Prostate gland (tissue), 2 donors: Measurements from ENCODE around the gene CIPC. TPM values are rescaled to one million over a fixed set of nuclear protein-coding genes. Genes with fewer than 3 reads are reported as not detected.

Experiments used
- DNase-seq: peaks from one replicate; pipeline ENCODE4 v3.0.0-alpha.2; 2019; ENCODE audit warnings: low spot score
- H3K27ac ChIP-seq, 2 donors: fragments of 200-600 bp; sonication (generic); 2 replicates each; pipeline ENCODE4 v1.5.1; 2017 to 2019
- H3K27me3 ChIP-seq: fragments of 200-600 bp; sonication (generic); replicated peaks from 2 replicates; pipeline ENCODE4 v1.5.1; 2019; ENCODE audit not compliant: insufficient read depth
- H3K36me3 ChIP-seq, 2 donors: fragments of 200-600 bp; sonication (generic); 1 replicate in 1 of 2; 2 replicates in 1 of 2; pipeline versions ENCODE4 v1.5.1 to v1.8.1; 2017 to 2019
- H3K4me1 ChIP-seq: fragments of 200-600 bp; sonication (generic); replicated peaks from 2 replicates; pipeline ENCODE4 v1.5.1; 2019
- H3K4me3 ChIP-seq, 2 donors: fragments of 200-600 bp; sonication (generic); 2 replicates each; pipeline ENCODE4 v1.5.1; 2017 to 2019
- H3K9me3 ChIP-seq: fragments of 200-600 bp; sonication (generic); 2 replicates; pipeline ENCODE4 v1.5.1; 2017
- POLR2A ChIP-seq: fragments of 450-650 bp; IDR thresholded peaks from one replicate; pipeline ENCODE4 v1.6.1; 2016; ENCODE audit warnings: antibody characterized with exemption, mild to moderate bottlenecking
- POLR2AphosphoS5 ChIP-seq: sonication (generic); formaldehyde crosslinking; IDR thresholded peaks from one replicate; pipeline ENCODE4 v1.6.1; 2017; ENCODE audit warnings: antibody characterized with exemption
- WGBS: methylation state at CpG from one replicate; pipeline ENCODE4 v1.1.5; 2018; 5-methylcytosine and 5-hydroxymethylcytosine counted together
- intact Hi-C: fragments of 100-400 bp; cut with DNase I; formaldehyde crosslinking; loops from one replicate; pipeline ENCODE4 v1.14.2; 2022
- total RNA-seq, 2 donors: library from RNA; depleted of rRNA; stranded (reverse); fragments of >200 nt; gene quantifications; one replicate each; pipeline ENCODE4 v1.1.0, GENCODE V29; 2016
- TF ChIP-seq, protein P1 (sequence below), 4 experiments: fragments of 200-600 bp in 2 of 4; fragments of 450-650 bp in 2 of 4; sonication (generic) in 2 of 4; IDR thresholded peaks; 1 replicate in 3 of 4; 2 replicates in 1 of 4; pipeline ENCODE4 v1.5.1; 2016 to 2019; ENCODE audit warnings: antibody characterized with exemption in 4 of 4, mild to moderate bottlenecking in 2 of 4, moderate library complexity in 2 of 4

CIPC gene
- total RNA-seq, 2 donors from 2014 or later = 45.1 to 63.3 TPM

DNA sequence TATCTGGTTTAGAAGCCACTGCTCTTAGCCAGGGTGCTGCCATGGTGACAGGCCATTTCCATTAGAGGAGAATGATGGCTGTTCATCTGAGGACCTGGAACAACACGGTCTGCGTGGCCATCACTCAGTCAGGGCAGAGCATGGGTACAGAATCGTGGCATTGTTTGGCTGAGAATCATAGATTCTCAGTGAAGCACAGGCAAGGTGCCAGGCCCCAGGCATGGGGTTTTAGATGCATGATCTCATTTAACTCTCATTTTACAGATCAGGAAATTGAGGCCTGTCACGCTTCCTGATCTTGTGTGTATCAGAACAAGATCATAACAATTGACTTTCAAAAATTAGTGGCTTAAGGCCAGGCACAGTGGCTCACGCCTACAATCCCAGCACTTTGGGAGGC lies 42.8 kb upstream of the CIPC start:
- WGBS = 86% methylated on average over 5 of the region's 5 CpGs
- no peaks in the 10 kb centered on the region for H3K36me3 ChIP-seq
- H3K9me3 ChIP-seq = no peaks in the 10 kb centered on the region
- intact Hi-C loops = no loop called here
- DNase-seq = no peak
- peaks cover 4% of the 10 kb centered on the region for H3K4me1 ChIP-seq
- no peak overlapping the region for H3K4me3 ChIP-seq
- TF ChIP-seq POLR2A = no peak
- no peak for TF ChIP-seq POLR2AphosphoS5
- TF ChIP-seq, protein P1, sequence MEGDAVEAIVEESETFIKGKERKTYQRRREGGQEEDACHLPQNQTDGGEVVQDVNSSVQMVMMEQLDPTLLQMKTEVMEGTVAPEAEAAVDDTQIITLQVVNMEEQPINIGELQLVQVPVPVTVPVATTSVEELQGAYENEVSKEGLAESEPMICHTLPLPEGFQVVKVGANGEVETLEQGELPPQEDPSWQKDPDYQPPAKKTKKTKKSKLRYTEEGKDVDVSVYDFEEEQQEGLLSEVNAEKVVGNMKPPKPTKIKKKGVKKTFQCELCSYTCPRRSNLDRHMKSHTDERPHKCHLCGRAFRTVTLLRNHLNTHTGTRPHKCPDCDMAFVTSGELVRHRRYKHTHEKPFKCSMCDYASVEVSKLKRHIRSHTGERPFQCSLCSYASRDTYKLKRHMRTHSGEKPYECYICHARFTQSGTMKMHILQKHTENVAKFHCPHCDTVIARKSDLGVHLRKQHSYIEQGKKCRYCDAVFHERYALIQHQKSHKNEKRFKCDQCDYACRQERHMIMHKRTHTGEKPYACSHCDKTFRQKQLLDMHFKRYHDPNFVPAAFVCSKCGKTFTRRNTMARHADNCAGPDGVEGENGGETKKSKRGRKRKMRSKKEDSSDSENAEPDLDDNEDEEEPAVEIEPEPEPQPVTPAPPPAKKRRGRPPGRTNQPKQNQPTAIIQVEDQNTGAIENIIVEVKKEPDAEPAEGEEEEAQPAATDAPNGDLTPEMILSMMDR (IDR thresholded peaks at IDR 0.05) = no peak
- H3K27ac ChIP-seq = no peak overlapping the region
- no peaks in the 10 kb centered on the region for H3K27me3 ChIP-seq

DNA sequence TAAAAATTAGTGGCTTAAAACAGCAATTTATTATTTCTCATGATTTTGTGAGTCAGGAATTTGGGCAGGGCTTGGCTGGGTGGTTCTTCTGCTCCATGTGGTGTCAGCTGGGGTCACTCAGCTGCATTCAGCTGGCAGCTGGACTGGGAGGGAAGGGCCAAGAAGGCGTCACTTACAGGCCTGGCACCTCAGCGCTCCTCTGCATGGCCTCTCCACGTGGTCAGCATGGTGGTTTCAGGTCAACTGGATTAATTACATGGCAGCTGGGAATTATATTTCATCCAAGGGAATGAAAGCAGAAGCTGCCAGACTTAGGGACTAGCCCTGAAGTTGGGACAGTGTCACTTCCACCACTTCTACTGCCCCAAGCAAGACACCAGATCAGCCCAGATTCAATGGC lies 42.1 kb upstream of the CIPC start:
- Histone ChIP-seq H3K4me3 (no peak overlapping the region), H3K27ac (no peak overlapping the region), H3K4me1 (peaks cover 4% of the 10 kb centered on the region), H3K36me3 (no peaks in the 10 kb centered on the region), H3K9me3 (no peaks in the 10 kb centered on the region), H3K27me3 (no peaks in the 10 kb centered on the region)
- intact Hi-C loops = no loop called here
- TF ChIP-seq POLR2AphosphoS5 (no peak), POLR2A (no peak)
- no peak for DNase-seq
- WGBS = 83% methylated on average over 3 of the region's 3 CpGs

DNA sequence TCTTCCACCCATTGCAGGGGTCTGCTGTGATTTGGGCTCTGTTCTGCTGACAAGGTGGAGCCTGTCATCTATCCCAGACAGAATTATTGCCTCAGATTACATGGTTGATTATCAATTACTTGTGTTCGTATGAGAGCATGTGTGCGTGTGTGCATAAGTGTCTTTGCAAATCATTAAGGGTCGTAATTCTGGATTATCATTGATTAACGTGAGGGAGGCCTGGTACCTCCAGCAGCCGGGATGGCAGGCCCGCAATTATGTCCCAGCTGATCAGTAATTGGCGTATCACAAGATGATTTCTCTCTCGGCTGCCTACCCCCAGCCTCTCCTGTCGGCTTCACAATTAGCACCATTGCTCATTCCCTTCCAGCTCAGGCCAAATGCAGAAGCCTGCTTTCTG lies 39.9 kb upstream of the CIPC start:
- no peaks in the 10 kb centered on the region for H3K36me3 ChIP-seq
- peaks cover under 1% of the 10 kb centered on the region for H3K4me1 ChIP-seq
- H3K4me3 ChIP-seq = no peak overlapping the region
- H3K27ac ChIP-seq = no peak overlapping the region
- H3K9me3 ChIP-seq = no peaks in the 10 kb centered on the region
- WGBS = 93% methylated on average over 9 of the region's 9 CpGs
- TF ChIP-seq POLR2A (no peak), POLR2AphosphoS5 (no peak)
- TF ChIP-seq, protein P1 (IDR thresholded peaks at IDR 0.05) = no peak
- H3K27me3 ChIP-seq = no peaks in the 10 kb centered on the region
- DNase-seq = no peak
- intact Hi-C loops = no loop called here

DNA sequence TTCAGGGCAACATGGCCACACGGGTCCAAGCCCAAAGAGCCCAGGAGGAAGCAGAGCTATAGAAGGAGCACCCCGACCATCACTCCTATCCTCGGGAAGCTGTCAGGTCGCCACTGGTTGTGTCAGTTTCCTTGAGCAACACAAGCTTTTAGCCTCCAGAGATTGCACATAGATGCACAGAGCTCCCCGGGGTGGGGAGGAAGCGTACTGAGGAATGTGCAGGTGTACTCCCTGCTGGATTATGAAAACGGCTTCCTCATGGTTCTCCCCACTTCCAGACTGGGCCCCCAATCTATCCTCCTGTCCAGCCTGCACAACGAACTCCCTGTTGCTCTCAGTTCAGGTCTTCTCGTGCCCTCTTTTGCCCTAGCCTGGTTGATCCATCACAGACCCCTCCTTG lies 39.3 kb upstream of the CIPC start:
- Histone ChIP-seq H3K27me3 (no peaks in the 10 kb centered on the region), H3K4me1 (no peaks in the 10 kb centered on the region), H3K4me3 (no peak overlapping the region), H3K9me3 (no peaks in the 10 kb centered on the region), H3K36me3 (no peaks in the 10 kb centered on the region), H3K27ac (no peak overlapping the region)
- no peak for DNase-seq
- TF ChIP-seq POLR2AphosphoS5 (no peak), POLR2A (no peak)
- TF ChIP-seq, protein P1 (IDR thresholded peaks at IDR 0.05) = no peak
- intact Hi-C loops = no loop called here
- 86% methylated on average over 9 of the region's 9 CpGs for WGBS

DNA sequence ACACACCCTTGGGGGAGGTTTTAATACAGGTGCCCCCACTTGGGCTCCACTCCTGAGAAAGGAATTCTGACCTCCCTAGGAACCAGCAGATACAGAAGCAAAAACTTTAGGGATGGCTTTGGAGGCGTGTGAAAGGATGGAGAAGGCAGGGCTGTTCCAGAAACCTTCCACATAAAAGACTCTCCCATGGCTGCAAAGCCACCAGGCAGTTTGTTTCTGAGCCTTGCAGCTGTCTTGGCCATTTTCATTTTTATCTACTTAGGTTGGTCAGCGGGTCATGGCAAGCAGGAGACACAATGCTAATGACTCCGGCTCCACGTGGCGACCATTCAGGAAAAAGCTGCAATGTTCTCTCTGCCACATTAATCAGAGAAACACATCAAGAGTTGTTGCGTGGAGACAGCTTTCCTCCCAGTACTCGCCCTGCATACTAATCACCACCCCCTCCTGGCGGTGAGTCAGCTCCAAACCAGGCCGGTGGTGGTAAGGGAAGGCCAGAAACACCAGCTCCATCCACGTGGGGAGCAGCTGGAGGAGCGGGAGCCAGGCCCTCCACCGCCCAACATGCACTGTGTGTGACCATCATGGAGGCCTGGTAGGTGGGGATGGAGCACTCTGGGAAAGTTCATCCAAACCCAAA lies 38.7 kb upstream of the CIPC start:
- TF ChIP-seq POLR2AphosphoS5 (no peak), POLR2A (no peak)
- TF ChIP-seq, protein P1 (IDR thresholded peaks at IDR 0.05) = no peak
- Histone ChIP-seq H3K4me3 (no peak overlapping the region), H3K36me3 (no peaks in the 10 kb centered on the region), H3K9me3 (no peaks in the 10 kb centered on the region), H3K27ac (no peak overlapping the region), H3K27me3 (no peaks in the 10 kb centered on the region), H3K4me1 (no peaks in the 10 kb centered on the region)
- WGBS = 74% methylated on average over 11 of the region's 12 CpGs
- intact Hi-C loops = no loop called here
- DNase-seq = no peak
